ENCODE results near the gene CDX2.

DNA sequence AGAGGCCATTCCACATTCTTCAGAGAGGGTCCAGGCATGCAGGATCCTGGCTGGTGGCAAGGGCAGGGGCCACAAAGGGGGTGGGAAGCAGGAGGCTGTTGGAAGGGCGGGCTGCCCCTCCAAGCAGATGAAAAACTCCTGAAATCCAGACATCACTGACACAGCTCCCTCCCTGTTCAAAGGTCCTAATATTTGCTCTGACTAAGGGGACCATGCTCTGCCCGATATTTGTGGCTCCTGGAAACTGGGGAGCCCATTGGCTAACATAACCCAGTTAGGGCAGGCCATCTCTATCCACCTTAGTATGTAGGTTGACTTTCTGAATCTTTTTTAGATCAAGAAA, 3.3 kb upstream of the CDX2 start:
- TF ChIP-seq TAF1 (IDR thresholded peaks at IDR 0.05; ENCODE audit: borderline replicate concordance, insufficient read depth, low read length) (no peak), POLR2AphosphoS5 (IDR thresholded peaks at IDR 0.05; ENCODE audit: low read depth, low read length) (no peak), SIN3A (IDR thresholded peaks at IDR 0.05; ENCODE audit: borderline replicate concordance, insufficient read depth, low read length) (no peak)
- TF ChIP-seq, protein P1, sequence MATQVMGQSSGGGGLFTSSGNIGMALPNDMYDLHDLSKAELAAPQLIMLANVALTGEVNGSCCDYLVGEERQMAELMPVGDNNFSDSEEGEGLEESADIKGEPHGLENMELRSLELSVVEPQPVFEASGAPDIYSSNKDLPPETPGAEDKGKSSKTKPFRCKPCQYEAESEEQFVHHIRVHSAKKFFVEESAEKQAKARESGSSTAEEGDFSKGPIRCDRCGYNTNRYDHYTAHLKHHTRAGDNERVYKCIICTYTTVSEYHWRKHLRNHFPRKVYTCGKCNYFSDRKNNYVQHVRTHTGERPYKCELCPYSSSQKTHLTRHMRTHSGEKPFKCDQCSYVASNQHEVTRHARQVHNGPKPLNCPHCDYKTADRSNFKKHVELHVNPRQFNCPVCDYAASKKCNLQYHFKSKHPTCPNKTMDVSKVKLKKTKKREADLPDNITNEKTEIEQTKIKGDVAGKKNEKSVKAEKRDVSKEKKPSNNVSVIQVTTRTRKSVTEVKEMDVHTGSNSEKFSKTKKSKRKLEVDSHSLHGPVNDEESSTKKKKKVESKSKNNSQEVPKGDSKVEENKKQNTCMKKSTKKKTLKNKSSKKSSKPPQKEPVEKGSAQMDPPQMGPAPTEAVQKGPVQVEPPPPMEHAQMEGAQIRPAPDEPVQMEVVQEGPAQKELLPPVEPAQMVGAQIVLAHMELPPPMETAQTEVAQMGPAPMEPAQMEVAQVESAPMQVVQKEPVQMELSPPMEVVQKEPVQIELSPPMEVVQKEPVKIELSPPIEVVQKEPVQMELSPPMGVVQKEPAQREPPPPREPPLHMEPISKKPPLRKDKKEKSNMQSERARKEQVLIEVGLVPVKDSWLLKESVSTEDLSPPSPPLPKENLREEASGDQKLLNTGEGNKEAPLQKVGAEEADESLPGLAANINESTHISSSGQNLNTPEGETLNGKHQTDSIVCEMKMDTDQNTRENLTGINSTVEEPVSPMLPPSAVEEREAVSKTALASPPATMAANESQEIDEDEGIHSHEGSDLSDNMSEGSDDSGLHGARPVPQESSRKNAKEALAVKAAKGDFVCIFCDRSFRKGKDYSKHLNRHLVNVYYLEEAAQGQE (IDR thresholded peaks at IDR 0.05; ENCODE audit: insufficient read depth in 1 of 2, low read depth in 2 of 2, low read length in 2 of 2), result no peak

Measured in PFSK-1 (cell line).